Adrenal gland (tissue), 12 donors: ENCODE measurements around the gene HLA-DQA1. TPM values are rescaled to one million over a fixed set of nuclear protein-coding genes. Genes with fewer than 3 reads are reported as not detected.

Source experiments
- DNase-seq, 7 donors: peaks; one replicate each; pipeline ENCODE4 v3.0.0-alpha.2; 2019 to 2020
- H3K27ac ChIP-seq, 5 donors: fragments of 200-600 bp; sonication (generic) in 4 of 5; 1 replicate in 3 of 5; 2 replicates in 2 of 5; pipeline versions ENCODE4 v1.5.1 to v1.8.0; 2016 to 2020; ENCODE audit warnings: mild to moderate bottlenecking in 1 of 5
- H3K27me3 ChIP-seq: fragments of 200-600 bp; 2 replicates; pipeline ENCODE4 v1.8.0; 2021
- H3K36me3 ChIP-seq, 2 donors: fragments of 200-600 bp; replicated peaks in 1 of 2; 1 replicate in 1 of 2; 2 replicates in 1 of 2; pipeline versions ENCODE4 v1.5.1 to v1.8.0; 2018 to 2022
- H3K4me1 ChIP-seq, 2 donors: fragments of 200-600 bp; replicated peaks in 1 of 2; 1 replicate in 1 of 2; 2 replicates in 1 of 2; pipeline versions ENCODE4 v1.5.1 to v1.8.0; 2018 to 2021
- H3K4me3 ChIP-seq, 4 donors: fragments of 200-600 bp; sonication (generic) in 3 of 4; one replicate each; pipeline ENCODE4 v1.5.1; 2016 to 2018
- H3K9me3 ChIP-seq, 3 donors: fragments of 200-600 bp; sonication (generic) in 1 of 3; replicated peaks in 1 of 3; 1 replicate in 2 of 3; 2 replicates in 1 of 3; pipeline versions ENCODE4 v1.5.1 to v1.8.0; 2016 to 2021
- CTCF ChIP-seq, 6 experiments: fragments of 450-650 bp in 4 of 6; fragments of 200-600 bp in 2 of 6; sonication (generic) in 1 of 6; IDR thresholded peaks; 1 replicate in 5 of 6; 2 replicates in 1 of 6; pipeline versions ENCODE4 v1.5.1 to v1.8.0; 2016 to 2021; ENCODE audit warnings: antibody characterized with exemption in 6 of 6, mild to moderate bottlenecking in 2 of 6, moderate library complexity in 1 of 6
- POLR2A ChIP-seq, 2 donors: fragments of 450-650 bp; IDR thresholded peaks; one replicate each; pipeline ENCODE4 v1.6.1; 2017; ENCODE audit warnings: antibody characterized with exemption in 2 of 2, mild to moderate bottlenecking in 2 of 2, moderate library complexity in 1 of 2
- WGBS, 4 donors: extraction: QIAGEN DNeasy Blood & Tissue Kit in 2 of 4; methylation state at CpG; one replicate each; pipeline versions ENCODE4 v1.1.5 to v1.1.7; 2013 to 2017; 5-methylcytosine and 5-hydroxymethylcytosine counted together
- intact Hi-C, 2 donors: fragments of 100-400 bp; cut with DNase I; formaldehyde crosslinking; loops; one replicate each; pipeline versions ENCODE4 v1.14.1 to v1.15.0; 2022 to 2023
- polyA plus RNA-seq, 3 donors: library from polyadenylated mRNA; stranded (reverse); fragments of 200-250 nt in 2 of 3; fragments of 350-450 nt in 1 of 3; fragmentation: Illumina TruSeq in 1 of 3; extraction: RNeasy Lipid Tissue Mini Kit (QIAGEN cat#74804) in 1 of 3; gene quantifications; one replicate each; pipeline ENCODE4 v1.2.3, GENCODE V29; 2013 to 2014
- total RNA-seq, 9 donors: library from RNA; depleted of rRNA in 4 of 9; stranded (reverse); fragments of >200 nt in 4 of 9; fragments of 120-200 nt in 1 of 9; fragmentation: NEBNext Ultra II Directional in 1 of 9; extraction: Animal tissue kit (Norgen Biotek cat#: 25700) in 1 of 9; gene quantifications; one replicate each; pipeline versions ENCODE4 v1.1.0 to v1.2.4, GENCODE V29; 2013 to 2023
- donor health status: healthy with polysubstance abuse.
- donor health status: Bipolar disorder and iron deficiency.
- donor health status: DM: yes; HTN: yes; CAD: no.
- donor health status: DM: no; HTN: no; CAD: no.
- donor health status: DM: no; HTN: no; CAD: no.
- donor health status: DM: yes; HTN: yes; CAD: no.

Gene HLA-DQA1
- total and polyA plus RNA-seq, 12 donors, result 0.22 to 135 (median 16.0) TPM

GRCh38 chr6:32623693-32624092 is 13.5 kb upstream of the HLA-DQA1 start:
- Histone ChIP-seq H3K4me3 (no peak overlapping the region), H3K9me3 (no peaks in the 10 kb centered on the region), H3K36me3 (no peaks in the 10 kb centered on the region), H3K27ac (no peak overlapping the region), H3K4me1 (no peaks in the 10 kb centered on the region), H3K27me3 (no peaks in the 10 kb centered on the region)
- intact Hi-C loops, result no loop called here
- TF ChIP-seq CTCF (IDR thresholded peaks at IDR 0.05) (no peak), POLR2A (IDR thresholded peaks at IDR 0.05) (no peak)
- no peak for DNase-seq

- H3K27me3 ChIP-seq, result no peaks in the 10 kb centered on the region
- no peaks in the 10 kb centered on the region for H3K9me3 ChIP-seq
- WGBS, 4 donors, result 0% methylated on average over 1 of the region's 3 CpGs; no CpG with 5 or more reads in 2 of the 4 donors
- no peaks in the 10 kb centered on the region for H3K36me3 ChIP-seq
- TF ChIP-seq POLR2A (IDR thresholded peaks at IDR 0.05) (no peak), CTCF (IDR thresholded peaks at IDR 0.05) (no peak)
- H3K27ac ChIP-seq, result no peak overlapping the region
- no peak overlapping the region for H3K4me3 ChIP-seq
- no peaks in the 10 kb centered on the region for H3K4me1 ChIP-seq
- DNase-seq, result no peak
- intact Hi-C loops, result no loop called here
These were observed 12.6 kb upstream of the HLA-DQA1 start for GRCh38 chr6:32624565-32624964.

GRCh38 chr6:32625137-32625536 is 12.1 kb upstream of the HLA-DQA1 start:
- no peak overlapping the region for H3K4me3 ChIP-seq
- no peaks in the 10 kb centered on the region for H3K9me3 ChIP-seq
- no peaks in the 10 kb centered on the region for H3K4me1 ChIP-seq
- TF ChIP-seq CTCF (IDR thresholded peaks at IDR 0.05), result no peak
- no peak for TF ChIP-seq POLR2A (IDR thresholded peaks at IDR 0.05)
- 17 to 36% (median 17%) methylated on average over 5 of the region's 5 CpGs for WGBS, 4 donors
- H3K36me3 ChIP-seq, result no peaks in the 10 kb centered on the region
- no peak overlapping the region for H3K27ac ChIP-seq
- DNase-seq, result no peak
- H3K27me3 ChIP-seq, result no peaks in the 10 kb centered on the region
- intact Hi-C loops, result no loop called here

- H3K27me3 ChIP-seq, result no peaks in the 10 kb centered on the region
- peak overlapping the region in 1 of 5 donors; percentile 24 for H3K27ac ChIP-seq
- no peak for TF ChIP-seq CTCF (IDR thresholded peaks at IDR 0.05)
- no peak for TF ChIP-seq POLR2A (IDR thresholded peaks at IDR 0.05)
- no peaks in the 10 kb centered on the region for H3K36me3 ChIP-seq
- no peak for DNase-seq
- H3K4me1 ChIP-seq, result no peaks in the 10 kb centered on the region
- 0 to 56% (median 0%) methylated on average over 1 to 3 of the region's 3 CpGs for WGBS, 4 donors
- intact Hi-C loops, result no loop called here
- H3K4me3 ChIP-seq, result no peak overlapping the region
- H3K9me3 ChIP-seq, result no peaks in the 10 kb centered on the region
These were observed 10.0 kb upstream of the HLA-DQA1 start for GRCh38 chr6:32627249-32627648.
